Spleen (tissue), 7 donors: ENCODE data around the gene FYB1.

Experiments
- POLR2A ChIP-seq, 3 donors: fragments of 450-650 bp; IDR thresholded peaks; one replicate each; pipeline ENCODE4 v1.5.1; 2017; ENCODE audit warnings: antibody characterized with exemption in 3 of 3, mild to moderate bottlenecking in 1 of 3
- POLR2AphosphoS5 ChIP-seq, 3 donors: sonication (generic); formaldehyde crosslinking; IDR thresholded peaks; one replicate each; pipeline ENCODE4 v1.5.1; 2017; ENCODE audit warnings: antibody characterized with exemption in 3 of 3
- TF ChIP-seq, protein P1 (sequence below), 11 experiments: fragments of 200-600 bp in 7 of 11; fragments of 450-650 bp in 4 of 11; sonication (generic) in 4 of 11; IDR thresholded peaks in 8 of 11; conservative IDR thresholded peaks in 3 of 11; 1 replicate in 7 of 11; 2 replicates in 4 of 11; pipeline versions ENCODE4 v1.4.0 to v1.8.0; 2016 to 2021; ENCODE audit warnings: antibody characterized with exemption in 11 of 11, inconsistent platforms in 4 of 11, mild to moderate bottlenecking in 1 of 11
- donor health status: DM: no; HTN: no; CAD: no; lungs with moderate emphysema.
- donor health status: DM: no; HTN: no; CAD: no.
- donor health status: DM: no; HTN: no; CAD: no.

DNA sequence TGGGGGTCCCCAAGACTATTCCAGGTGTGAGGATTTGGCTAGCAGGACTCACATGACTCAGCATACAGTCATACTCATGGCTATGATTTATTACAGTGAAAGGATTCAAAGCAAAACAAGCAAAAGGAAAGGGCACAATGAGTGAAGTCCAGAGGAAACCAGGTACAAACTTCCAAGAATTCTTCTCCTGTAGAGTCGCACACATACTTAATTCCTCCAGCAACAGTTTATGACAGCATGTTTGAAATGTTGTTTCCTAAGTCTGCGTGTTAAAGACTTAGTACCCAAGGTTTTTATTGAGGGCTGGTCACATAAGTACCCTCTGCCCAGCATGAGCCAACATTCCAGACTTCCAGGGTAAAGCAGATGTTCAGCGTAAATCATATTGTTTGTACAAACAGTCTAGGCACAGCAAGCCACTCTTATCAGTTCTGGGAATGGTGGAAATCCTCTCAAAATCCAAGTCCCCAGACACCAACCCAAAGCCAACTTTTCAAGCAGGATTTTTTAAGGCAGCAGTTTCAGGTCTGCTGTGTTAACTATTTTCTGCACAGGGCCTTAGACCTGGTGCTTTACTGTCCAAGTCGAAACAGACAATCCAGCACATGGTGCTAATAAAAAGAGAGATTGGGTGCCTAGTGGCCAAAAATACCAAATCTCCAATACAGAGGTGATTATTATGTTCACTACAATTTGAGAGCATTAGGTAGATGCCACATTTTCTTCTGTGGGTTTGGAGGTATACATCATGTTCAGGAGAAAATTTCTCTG is 126.6 kb downstream of the FYB1 start:
- TF ChIP-seq POLR2A (IDR thresholded peaks at IDR 0.05) (no peak), POLR2AphosphoS5 (IDR thresholded peaks at IDR 0.05) (no peak)
- TF ChIP-seq, protein P1, sequence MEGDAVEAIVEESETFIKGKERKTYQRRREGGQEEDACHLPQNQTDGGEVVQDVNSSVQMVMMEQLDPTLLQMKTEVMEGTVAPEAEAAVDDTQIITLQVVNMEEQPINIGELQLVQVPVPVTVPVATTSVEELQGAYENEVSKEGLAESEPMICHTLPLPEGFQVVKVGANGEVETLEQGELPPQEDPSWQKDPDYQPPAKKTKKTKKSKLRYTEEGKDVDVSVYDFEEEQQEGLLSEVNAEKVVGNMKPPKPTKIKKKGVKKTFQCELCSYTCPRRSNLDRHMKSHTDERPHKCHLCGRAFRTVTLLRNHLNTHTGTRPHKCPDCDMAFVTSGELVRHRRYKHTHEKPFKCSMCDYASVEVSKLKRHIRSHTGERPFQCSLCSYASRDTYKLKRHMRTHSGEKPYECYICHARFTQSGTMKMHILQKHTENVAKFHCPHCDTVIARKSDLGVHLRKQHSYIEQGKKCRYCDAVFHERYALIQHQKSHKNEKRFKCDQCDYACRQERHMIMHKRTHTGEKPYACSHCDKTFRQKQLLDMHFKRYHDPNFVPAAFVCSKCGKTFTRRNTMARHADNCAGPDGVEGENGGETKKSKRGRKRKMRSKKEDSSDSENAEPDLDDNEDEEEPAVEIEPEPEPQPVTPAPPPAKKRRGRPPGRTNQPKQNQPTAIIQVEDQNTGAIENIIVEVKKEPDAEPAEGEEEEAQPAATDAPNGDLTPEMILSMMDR (IDR thresholded peaks at IDR 0.05 in 8 of 11, conservative IDR thresholded peaks at IDR 0.05 in 3 of 11) = no peak
